ENCODE results near the gene CHRNA9.

The CHRNA9 gene

DNA sequence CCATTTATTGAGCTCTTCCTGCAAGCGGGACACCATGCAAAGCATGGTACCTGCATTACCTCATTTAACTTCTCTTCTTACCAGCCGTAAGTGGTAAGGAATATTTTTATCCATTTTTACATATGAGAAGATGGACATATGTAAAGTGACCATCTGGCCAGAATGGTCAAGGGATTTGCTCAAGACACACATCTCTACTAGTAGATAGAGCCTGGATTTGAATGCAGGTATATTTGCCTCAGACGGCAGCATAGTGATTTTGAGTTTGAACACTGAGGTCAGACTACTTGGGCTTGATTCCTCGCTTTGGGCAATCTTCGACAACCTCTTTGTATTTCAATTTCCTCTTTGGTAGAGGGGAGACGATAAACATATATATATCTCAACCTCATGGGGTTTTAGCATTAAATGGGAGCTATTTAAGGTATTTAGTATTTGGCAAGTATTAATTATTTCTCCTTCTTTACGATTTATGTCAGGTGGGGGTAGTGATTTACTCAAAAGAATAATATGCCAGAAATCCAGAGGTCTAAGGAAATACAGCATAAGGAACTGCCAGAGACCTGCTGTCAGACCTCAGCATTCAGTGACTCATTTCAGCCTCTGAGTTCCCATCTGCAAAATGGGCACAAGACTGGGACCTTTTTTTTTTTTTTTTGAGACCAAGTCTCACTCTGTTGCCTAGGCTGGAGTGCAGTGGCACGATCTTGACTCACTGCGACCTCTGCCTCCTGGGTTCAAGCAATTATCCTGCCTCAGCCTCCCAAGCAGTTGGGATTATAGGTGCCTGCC lies 34.6 kb upstream of the CHRNA9 start:
- TF ChIP-seq TAF1 (IDR thresholded peaks at IDR 0.05; ENCODE audit: borderline replicate concordance, low read depth, low read length) (no peak), POLR2A (IDR thresholded peaks at IDR 0.05; ENCODE audit: low read depth, low read length) (no peak), POLR2AphosphoS5 (IDR thresholded peaks at IDR 0.05; ENCODE audit: low read depth, low read length) (no peak)
- DNase-seq (ENCODE audit: insufficient read length), result no peak
- peak; percentile 50 for FAIRE-seq

DNA sequence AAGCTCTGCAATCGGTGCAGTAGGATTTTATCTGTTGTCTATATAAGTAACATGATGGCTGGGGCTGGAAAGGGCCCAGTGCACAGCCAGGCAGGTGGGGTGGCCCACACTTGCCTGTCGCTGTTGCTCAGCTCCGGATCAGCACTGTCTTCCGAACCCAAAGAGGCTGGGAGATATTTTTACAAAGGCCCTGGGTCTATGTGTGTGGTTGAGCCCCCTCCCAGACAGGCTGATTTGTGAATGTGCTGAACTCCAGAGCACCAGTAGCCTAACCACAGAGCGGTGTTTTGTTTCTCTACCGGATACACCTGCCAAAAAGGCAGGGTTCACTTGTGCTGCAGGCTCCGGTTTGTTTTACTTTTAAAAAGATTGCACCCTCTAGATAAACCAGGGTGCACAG lies 33.5 kb upstream of the CHRNA9 start:
- FAIRE-seq (peak; percentile 91), DNase-seq (ENCODE audit: insufficient read length) (no peak)

DNA sequence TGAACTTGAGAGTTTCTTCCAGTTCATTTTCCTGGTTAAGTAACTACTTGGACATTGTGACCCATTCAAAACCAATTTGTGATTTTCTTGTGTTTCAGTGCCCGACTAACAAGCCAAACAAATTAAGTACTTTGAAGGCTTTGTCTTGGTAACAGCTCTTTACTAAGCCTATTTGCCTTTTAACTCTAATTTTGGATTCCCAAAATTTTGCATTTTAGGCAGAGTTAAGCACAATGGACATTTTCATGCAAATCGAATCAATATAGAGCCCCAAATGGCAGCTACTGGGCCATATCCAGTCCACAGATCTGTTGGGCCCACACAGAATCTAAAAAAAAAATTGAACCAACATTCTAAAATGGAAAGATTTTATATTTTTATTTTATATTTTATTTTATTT lies 31.4 kb upstream of the CHRNA9 start:
- no peak for DNase-seq (ENCODE audit: insufficient read length)
- TF ChIP-seq POLR2AphosphoS5 (IDR thresholded peaks at IDR 0.05; ENCODE audit: low read depth, low read length), result no peak
- no peak for TF ChIP-seq TAF1 (IDR thresholded peaks at IDR 0.05; ENCODE audit: borderline replicate concordance, low read depth, low read length)
- TF ChIP-seq POLR2A (IDR thresholded peaks at IDR 0.05; ENCODE audit: low read depth, low read length), result no peak
- no peak for FAIRE-seq

More for the DNA sequence above, 33.5 kb upstream of the CHRNA9 start:
- TF ChIP-seq TAF1 (IDR thresholded peaks at IDR 0.05; ENCODE audit: borderline replicate concordance, low read depth, low read length) (no peak), POLR2AphosphoS5 (IDR thresholded peaks at IDR 0.05; ENCODE audit: low read depth, low read length) (peak; percentile 52; the same call in 1 of the 2 replicates), POLR2A (IDR thresholded peaks at IDR 0.05; ENCODE audit: low read depth, low read length) (peak; percentile 42; the same call in 1 of the 2 replicates)

DNA sequence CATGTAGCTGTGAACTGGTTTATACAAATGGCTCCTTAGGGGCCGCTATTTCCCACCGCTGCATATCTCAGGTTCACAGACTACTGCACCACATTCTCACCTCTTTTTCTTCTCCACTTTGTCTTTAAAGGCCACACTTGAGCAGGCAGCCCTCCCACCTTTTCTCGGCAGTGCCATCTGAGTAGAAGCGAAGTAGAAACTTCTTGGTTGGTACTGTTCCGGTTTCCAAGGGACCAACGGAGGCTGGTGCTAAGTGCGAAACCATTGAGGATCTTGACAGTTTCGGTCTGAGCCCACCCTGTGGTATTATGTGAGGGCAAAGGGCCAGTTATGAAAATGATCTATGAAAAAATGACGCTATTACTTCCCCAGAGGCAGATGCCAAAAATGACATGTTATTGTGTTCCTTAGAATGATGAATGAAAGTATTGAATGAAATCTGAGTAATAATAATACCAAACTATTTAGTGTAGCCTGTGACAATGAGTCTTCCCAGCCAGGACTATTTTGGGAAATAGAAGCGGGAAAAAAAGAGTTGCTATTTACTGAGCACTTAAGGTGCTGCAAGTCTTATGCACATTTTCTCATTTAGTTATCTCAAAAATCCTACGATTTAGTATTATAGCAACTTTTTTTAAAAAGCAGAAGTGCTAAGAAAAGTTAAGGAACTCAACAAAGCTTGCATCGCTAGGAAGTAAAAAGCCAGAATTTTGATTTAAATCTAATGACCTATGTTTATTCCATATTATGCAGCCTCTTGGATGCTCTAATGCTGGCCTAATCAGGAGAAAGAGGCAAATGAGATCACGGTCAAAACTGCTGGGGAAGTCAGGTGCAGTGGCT lies 29.6 kb upstream of the CHRNA9 start:
- TF ChIP-seq POLR2A (IDR thresholded peaks at IDR 0.05; ENCODE audit: low read depth, low read length) (no peak), POLR2AphosphoS5 (IDR thresholded peaks at IDR 0.05; ENCODE audit: low read depth, low read length) (no peak), TAF1 (IDR thresholded peaks at IDR 0.05; ENCODE audit: borderline replicate concordance, low read depth, low read length) (no peak)
- DNase-seq (ENCODE audit: insufficient read length), result no peak
- peak; percentile 96 for FAIRE-seq

DNA sequence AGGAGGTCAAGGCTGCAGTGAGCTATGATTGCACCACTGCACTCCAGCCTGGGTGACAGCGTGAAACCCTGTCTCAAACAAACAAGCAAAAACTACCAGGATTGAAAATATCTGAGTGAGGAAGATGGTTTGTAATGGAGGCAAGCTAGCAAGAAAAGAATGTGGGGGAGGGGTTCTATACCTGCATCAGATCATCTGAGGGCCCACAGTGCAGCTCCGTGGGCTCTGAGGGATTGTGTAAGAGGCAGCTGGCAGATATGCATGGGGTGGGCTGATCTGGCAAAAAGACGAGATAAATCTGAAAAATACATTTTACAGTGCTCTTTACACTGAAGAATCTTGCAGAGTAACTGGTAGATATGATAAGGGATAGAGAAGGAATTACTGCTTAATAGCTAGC lies 28.9 kb upstream of the CHRNA9 start:
- FAIRE-seq, result no peak
- no peak for TF ChIP-seq POLR2A (IDR thresholded peaks at IDR 0.05; ENCODE audit: low read depth, low read length)

DNA sequence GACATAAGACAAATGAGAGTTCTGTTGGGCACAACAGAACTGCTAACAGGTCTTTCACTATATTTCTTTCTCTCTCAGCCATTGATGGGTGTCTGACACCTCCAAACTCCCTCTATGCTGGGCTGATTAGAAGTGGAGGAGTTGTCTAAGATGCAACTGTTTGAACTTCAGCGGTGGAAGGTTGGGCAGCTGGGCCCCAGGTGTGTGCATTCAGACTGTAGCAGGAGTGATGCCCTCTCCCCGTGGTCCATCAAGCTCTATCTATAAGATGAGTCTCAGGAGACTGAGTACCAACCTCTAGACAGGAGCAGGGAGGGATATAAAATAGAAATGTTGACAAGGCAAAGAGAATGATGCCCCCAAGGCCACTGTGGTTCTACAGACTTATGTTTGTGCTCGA lies 28.2 kb upstream of the CHRNA9 start:
- DNase-seq (ENCODE audit: insufficient read length), result no peak
- no peak for FAIRE-seq
- TF ChIP-seq POLR2AphosphoS5 (IDR thresholded peaks at IDR 0.05; ENCODE audit: low read depth, low read length) (no peak), TAF1 (IDR thresholded peaks at IDR 0.05; ENCODE audit: borderline replicate concordance, low read depth, low read length) (no peak), POLR2A (IDR thresholded peaks at IDR 0.05; ENCODE audit: low read depth, low read length) (no peak)

More for the DNA sequence above, 28.9 kb upstream of the CHRNA9 start:
- DNase-seq (ENCODE audit: insufficient read length), result no peak

DNA sequence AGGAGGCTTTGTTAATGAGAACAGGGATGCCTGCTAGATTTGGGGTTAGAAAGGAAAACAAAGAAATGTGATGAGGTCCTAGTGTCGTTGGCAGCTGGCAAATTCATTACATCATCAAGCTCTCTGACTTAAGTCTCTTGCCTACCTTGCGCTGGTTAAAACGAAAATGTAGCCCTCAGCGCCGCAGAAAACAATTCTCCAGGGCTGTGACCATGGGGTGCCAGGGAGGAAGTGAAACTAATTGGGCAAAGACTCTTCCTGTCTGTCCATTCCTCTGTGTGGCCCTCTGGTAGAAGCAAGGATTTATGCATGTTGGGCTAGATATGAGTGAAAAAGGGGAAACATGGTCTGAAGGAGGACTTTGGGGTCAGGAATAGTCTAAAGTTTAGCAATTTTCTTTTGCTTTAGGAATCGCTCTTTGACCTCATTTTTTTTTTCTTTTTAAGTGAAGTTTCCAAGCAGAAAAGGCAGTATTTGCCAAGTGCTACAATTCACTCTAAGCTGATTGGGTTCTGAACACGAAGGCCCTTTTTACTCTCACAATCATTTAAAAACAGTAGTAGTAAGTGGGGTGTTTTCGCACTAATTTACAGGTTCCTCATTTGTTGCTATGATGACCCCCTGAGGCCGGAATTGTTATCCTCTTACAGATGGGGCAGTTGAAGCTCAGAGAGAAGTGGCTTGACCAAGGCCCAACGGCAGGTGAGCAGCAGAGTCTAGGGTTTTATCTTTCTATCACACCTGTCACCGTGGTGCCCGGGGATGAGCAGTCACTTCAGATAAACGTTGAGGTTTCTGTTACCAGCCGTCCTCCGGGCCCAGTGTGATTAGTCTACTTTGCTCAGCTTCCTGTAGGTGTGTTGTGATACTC lies 27.3 kb upstream of the CHRNA9 start:
- peak; percentile 85 for FAIRE-seq
- DNase-seq (ENCODE audit: insufficient read length), result no peak

DNA sequence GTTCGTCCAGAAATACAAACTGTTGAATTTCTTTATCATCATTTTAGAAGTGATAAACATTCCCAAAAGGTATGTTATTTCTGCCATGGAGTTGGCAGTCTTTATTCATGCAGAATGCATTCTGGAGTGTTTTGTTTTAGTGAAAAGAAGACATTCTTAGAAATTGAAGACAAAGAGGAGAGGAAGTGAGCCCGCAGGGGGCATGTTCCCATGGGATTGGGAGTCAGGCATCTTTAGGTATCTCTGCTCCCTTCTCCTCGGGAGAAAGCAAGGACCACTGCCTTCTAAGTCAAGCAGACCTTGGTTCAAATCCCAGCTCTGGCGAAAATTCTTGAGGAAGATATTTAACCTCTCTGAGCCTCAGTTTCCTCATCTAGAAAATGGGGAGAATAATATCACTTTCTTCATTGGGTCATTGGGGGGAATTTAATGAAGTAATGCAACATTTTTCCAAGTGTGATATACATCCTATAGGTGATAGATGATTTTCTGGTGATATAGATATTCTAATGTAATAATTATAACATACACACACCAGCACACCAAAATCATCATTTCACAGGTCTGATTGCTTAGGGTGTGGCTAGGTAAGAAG lies 26.5 kb upstream of the CHRNA9 start:
- FAIRE-seq, result peak; percentile 17
- TF ChIP-seq POLR2A (IDR thresholded peaks at IDR 0.05; ENCODE audit: low read depth, low read length), result no peak
- TF ChIP-seq POLR2AphosphoS5 (IDR thresholded peaks at IDR 0.05; ENCODE audit: low read depth, low read length), result no peak
- no peak for TF ChIP-seq TAF1 (IDR thresholded peaks at IDR 0.05; ENCODE audit: borderline replicate concordance, low read depth, low read length)

More for the DNA sequence above, 27.3 kb upstream of the CHRNA9 start:
- TF ChIP-seq POLR2AphosphoS5 (IDR thresholded peaks at IDR 0.05; ENCODE audit: low read depth, low read length), result no peak
- no peak for TF ChIP-seq TAF1 (IDR thresholded peaks at IDR 0.05; ENCODE audit: borderline replicate concordance, low read depth, low read length)
- TF ChIP-seq POLR2A (IDR thresholded peaks at IDR 0.05; ENCODE audit: low read depth, low read length), result peak; percentile 32; the same call in 1 of the 2 replicates

DNA sequence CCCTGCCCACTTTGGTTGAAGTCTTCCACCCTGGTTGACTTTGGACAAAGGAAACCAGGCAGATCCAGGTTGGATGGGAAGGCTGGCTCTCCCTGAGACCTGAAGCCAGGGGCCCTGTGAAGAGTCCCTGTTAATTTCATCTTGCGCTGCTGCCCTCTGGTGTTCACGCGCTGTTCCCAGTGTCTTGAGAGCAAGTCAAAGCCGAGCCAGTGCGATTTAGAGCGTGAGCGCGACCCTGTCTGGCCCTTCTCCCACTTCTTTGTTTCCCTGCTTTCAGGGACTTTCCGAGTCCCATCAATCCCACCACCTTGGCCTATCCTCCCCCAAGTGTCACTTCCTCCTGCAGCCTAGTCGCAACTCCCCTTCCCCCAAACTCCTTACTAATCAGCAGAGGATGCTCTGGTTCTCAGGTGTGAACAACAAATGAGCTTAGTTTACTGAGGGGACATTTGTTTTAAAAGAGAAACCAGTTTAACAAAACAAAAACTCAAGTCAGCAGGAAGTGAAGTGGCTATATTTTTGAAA lies 25.8 kb upstream of the CHRNA9 start:
- DNase-seq (ENCODE audit: insufficient read length) (no peak), FAIRE-seq (peak; percentile 94)
- TF ChIP-seq POLR2AphosphoS5 (IDR thresholded peaks at IDR 0.05; ENCODE audit: low read depth, low read length) (no peak), POLR2A (IDR thresholded peaks at IDR 0.05; ENCODE audit: low read depth, low read length) (no peak), TAF1 (IDR thresholded peaks at IDR 0.05; ENCODE audit: borderline replicate concordance, low read depth, low read length) (no peak)

More for the DNA sequence above, 26.5 kb upstream of the CHRNA9 start:
- no peak for DNase-seq (ENCODE audit: insufficient read length)

DNA sequence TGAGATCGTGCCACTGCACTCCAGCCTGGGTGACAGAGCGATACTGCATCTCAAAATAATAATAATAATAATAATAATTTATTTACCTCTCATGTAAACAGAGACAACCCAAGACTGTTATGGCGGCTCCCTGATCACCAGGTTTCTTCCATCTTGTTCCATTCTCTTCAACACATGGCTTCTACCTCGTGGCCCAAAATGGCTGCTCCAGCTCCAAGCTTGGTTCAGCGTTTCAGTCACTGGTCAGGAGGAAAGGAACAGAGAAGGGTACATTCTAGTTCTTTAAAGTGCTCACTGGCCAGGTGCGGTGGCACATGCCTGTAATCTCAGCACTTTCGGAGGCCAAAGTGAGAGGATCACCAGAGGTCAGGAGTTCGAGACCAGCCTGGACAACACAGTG lies 24.9 kb upstream of the CHRNA9 start:
- FAIRE-seq (no peak), DNase-seq (ENCODE audit: insufficient read length) (no peak)
- TF ChIP-seq POLR2AphosphoS5 (IDR thresholded peaks at IDR 0.05; ENCODE audit: low read depth, low read length), result no peak
- no peak for TF ChIP-seq TAF1 (IDR thresholded peaks at IDR 0.05; ENCODE audit: borderline replicate concordance, low read depth, low read length)
- no peak for TF ChIP-seq POLR2A (IDR thresholded peaks at IDR 0.05; ENCODE audit: low read depth, low read length)

Measured in GM12892 (cell line).